ENCODE measurements around the gene MSH3. TPM values are rescaled to one million over a fixed set of nuclear protein-coding genes. Genes with fewer than 3 reads are reported as not detected.

Gene MSH3
- total RNA-seq, 1 experiment from 2014 or later, result 21.9 TPM

DNA sequence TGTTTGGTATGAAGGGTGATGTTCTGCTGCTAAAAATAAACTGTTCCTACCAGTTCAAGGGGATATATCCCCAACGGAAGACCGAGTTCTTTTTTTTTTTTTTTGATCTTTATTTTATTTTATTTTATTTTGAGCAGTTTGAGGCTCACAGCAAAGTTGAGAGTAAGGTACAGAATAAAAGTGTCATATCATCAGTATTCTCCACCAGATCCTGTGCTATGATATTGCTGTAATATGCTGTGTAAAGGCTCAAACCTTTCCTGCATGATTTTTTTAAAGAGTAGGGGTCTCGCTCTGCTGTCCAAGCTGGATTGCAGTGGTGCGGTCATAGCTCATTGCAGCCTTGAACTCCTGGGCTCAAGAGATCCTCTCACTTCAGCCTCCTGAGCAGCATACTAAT lies 35.2 kb downstream of the MSH3 start:
- Mint-ChIP-seq H3K4me3 (ENCODE audit: unreplicated experiment) (no peak overlapping the region), H3K27me3 (ENCODE audit: insufficient read depth, unreplicated experiment) (no peaks in the 10 kb centered on the region), H3K4me1 (ENCODE audit: insufficient read depth, unreplicated experiment) (no peaks in the 10 kb centered on the region), H3K9me3 (ENCODE audit: unreplicated experiment) (no peaks in the 10 kb centered on the region), H3K27ac (ENCODE audit: low read depth, unreplicated experiment) (no peak overlapping the region), H3K36me3 (ENCODE audit: insufficient read depth, unreplicated experiment) (peaks cover 14% of the 10 kb centered on the region)
- ChIA-PET CTCF (interaction anchor here (0.8 to 1.1 kb wide), 3 partner anchors 11 to 500 kb away, joined by 3 to 4 read pairs (median 4); no protein-coding TSS in a partner anchor), POLR2A (interaction anchor here (0.7 kb wide), 1 partner anchor 581 kb away, joined by 3 read pairs; no protein-coding TSS in a partner anchor)
- TF ChIP-seq, protein P1, sequence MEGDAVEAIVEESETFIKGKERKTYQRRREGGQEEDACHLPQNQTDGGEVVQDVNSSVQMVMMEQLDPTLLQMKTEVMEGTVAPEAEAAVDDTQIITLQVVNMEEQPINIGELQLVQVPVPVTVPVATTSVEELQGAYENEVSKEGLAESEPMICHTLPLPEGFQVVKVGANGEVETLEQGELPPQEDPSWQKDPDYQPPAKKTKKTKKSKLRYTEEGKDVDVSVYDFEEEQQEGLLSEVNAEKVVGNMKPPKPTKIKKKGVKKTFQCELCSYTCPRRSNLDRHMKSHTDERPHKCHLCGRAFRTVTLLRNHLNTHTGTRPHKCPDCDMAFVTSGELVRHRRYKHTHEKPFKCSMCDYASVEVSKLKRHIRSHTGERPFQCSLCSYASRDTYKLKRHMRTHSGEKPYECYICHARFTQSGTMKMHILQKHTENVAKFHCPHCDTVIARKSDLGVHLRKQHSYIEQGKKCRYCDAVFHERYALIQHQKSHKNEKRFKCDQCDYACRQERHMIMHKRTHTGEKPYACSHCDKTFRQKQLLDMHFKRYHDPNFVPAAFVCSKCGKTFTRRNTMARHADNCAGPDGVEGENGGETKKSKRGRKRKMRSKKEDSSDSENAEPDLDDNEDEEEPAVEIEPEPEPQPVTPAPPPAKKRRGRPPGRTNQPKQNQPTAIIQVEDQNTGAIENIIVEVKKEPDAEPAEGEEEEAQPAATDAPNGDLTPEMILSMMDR (IDR thresholded peaks at IDR 0.05; ENCODE audit: unreplicated experiment), result no peak
- DNase-seq (ENCODE audit: unreplicated experiment), result no peak
- BruUV-seq (replicated peaks), result no TSS peak
- intact Hi-C loops (cut with micrococcal nuclease), result loop anchor here (10.0 kb wide), 1 partner anchor 505 kb away; no protein-coding TSS in a partner anchor

DNA sequence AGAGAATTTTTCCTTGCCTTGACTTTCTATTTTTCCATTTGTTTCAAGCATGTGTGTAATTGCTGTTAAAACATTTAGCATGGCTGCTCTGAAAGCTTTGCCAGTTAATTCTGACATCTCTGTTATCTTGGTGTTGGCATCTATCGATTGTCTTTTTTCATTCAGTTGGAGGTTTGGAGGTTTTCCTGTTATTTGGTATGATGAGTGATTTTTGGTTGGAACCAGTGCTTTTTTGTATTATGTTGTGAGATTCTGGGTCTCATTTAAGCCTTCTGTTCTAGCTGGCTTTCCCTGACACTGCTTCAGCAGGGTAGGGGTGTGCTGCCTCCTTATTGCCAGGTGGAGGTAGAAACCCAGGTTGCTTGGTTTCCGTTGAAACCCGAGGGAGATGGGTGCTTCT lies 41.2 kb downstream of the MSH3 start:
- H3K27ac Mint-ChIP-seq (ENCODE audit: low read depth, unreplicated experiment), result no peak overlapping the region
- TF ChIP-seq, protein P1 (IDR thresholded peaks at IDR 0.05; ENCODE audit: unreplicated experiment), result no peak
- H3K36me3 Mint-ChIP-seq (ENCODE audit: insufficient read depth, unreplicated experiment), result peaks cover 21% of the 10 kb centered on the region
- H3K27me3 Mint-ChIP-seq (ENCODE audit: insufficient read depth, unreplicated experiment), result no peaks in the 10 kb centered on the region
- ChIA-PET POLR2A (interaction anchor here (0.6 kb wide), 1 partner anchor 538 kb away, joined by 5 read pairs; no protein-coding TSS in a partner anchor), CTCF (interaction anchor here (0.6 to 1.1 kb wide), 2 partner anchors 9 to 24 kb away, joined by 3 to 4 read pairs; no protein-coding TSS in a partner anchor)
- H3K4me1 Mint-ChIP-seq (ENCODE audit: insufficient read depth, unreplicated experiment), result no peaks in the 10 kb centered on the region
- H3K9me3 Mint-ChIP-seq (ENCODE audit: unreplicated experiment), result no peaks in the 10 kb centered on the region
- DNase-seq (ENCODE audit: unreplicated experiment), result no peak
- intact Hi-C loops (cut with micrococcal nuclease), result no loop called here
- no peak overlapping the region for H3K4me3 Mint-ChIP-seq (ENCODE audit: unreplicated experiment)
- BruUV-seq (replicated peaks), result no TSS peak

DNA sequence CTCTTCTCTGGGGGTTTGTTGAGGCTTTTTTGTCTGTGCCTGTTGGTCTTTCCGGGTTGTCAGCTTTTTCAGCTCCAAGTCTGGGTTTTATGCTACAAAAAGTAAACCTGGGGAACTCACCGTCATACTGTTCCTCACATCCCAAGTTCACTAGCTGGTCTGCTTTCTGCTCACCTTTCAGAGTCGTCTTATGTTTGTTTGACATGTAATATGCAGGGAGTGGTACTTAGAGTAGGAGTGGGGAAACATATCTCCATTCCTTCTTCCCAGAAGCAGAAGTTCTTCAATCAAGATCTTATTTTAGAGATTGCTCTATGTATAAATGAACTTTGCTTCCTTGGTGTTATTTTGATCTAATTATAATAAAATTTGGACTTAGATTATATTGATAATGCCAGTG lies 42.0 kb downstream of the MSH3 start:
- TF ChIP-seq, protein P1 (IDR thresholded peaks at IDR 0.05; ENCODE audit: unreplicated experiment), result no peak
- intact Hi-C loops (cut with micrococcal nuclease), result no loop called here
- DNase-seq (ENCODE audit: unreplicated experiment), result no peak
- H3K27me3 Mint-ChIP-seq (ENCODE audit: insufficient read depth, unreplicated experiment), result no peaks in the 10 kb centered on the region
- ChIA-PET POLR2A (no interaction called here), CTCF (interaction anchor here (0.7 to 1.1 kb wide), 2 partner anchors 10 to 33 kb away, joined by 3 read pairs; no protein-coding TSS in a partner anchor)
- H3K27ac Mint-ChIP-seq (ENCODE audit: low read depth, unreplicated experiment), result no peak overlapping the region
- BruUV-seq (replicated peaks), result no TSS peak
- H3K9me3 Mint-ChIP-seq (ENCODE audit: unreplicated experiment), result no peaks in the 10 kb centered on the region
- no peak overlapping the region for H3K4me3 Mint-ChIP-seq (ENCODE audit: unreplicated experiment)
- H3K4me1 Mint-ChIP-seq (ENCODE audit: insufficient read depth, unreplicated experiment), result no peaks in the 10 kb centered on the region
- H3K36me3 Mint-ChIP-seq (ENCODE audit: insufficient read depth, unreplicated experiment), result peaks cover 22% of the 10 kb centered on the region

DNA sequence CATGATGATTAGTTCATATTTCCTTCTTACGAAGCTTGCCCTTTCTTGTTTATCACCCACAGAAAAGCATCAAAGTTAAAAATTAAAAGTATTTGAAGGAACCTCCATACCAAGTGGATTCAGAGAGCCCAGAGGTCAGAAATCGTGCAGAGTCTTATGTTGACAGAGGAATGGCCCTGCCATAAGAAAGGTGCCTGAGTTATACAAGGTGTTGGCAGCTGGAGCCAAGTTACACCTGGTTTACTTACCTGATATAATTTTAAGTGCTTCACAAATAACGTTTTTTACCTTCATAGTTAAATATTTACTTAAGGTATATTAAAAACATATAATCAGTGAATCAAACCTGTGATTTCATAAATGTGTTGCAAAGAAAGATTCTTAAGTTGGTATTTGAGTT lies 42.6 kb downstream of the MSH3 start:
- Mint-ChIP-seq H3K4me1 (ENCODE audit: insufficient read depth, unreplicated experiment) (no peaks in the 10 kb centered on the region), H3K27me3 (ENCODE audit: insufficient read depth, unreplicated experiment) (no peaks in the 10 kb centered on the region), H3K36me3 (ENCODE audit: insufficient read depth, unreplicated experiment) (peaks cover 22% of the 10 kb centered on the region), H3K9me3 (ENCODE audit: unreplicated experiment) (no peaks in the 10 kb centered on the region), H3K4me3 (ENCODE audit: unreplicated experiment) (no peak overlapping the region), H3K27ac (ENCODE audit: low read depth, unreplicated experiment) (no peak overlapping the region)
- ChIA-PET CTCF (interaction anchor here (0.6 to 1.2 kb wide), 3 partner anchors 9 to 1310 kb away, joined by 3 to 4 read pairs (median 3); no protein-coding TSS in a partner anchor), POLR2A (no interaction called here)
- BruUV-seq (replicated peaks), result no TSS peak
- DNase-seq (ENCODE audit: unreplicated experiment), result no peak
- TF ChIP-seq, protein P1 (IDR thresholded peaks at IDR 0.05; ENCODE audit: unreplicated experiment), result no peak
- intact Hi-C loops (cut with micrococcal nuclease), result no loop called here

Measured in MCF 10A (cell line).